Measurements from ENCODE around the gene PKD2.

Gene PKD2

DNA sequence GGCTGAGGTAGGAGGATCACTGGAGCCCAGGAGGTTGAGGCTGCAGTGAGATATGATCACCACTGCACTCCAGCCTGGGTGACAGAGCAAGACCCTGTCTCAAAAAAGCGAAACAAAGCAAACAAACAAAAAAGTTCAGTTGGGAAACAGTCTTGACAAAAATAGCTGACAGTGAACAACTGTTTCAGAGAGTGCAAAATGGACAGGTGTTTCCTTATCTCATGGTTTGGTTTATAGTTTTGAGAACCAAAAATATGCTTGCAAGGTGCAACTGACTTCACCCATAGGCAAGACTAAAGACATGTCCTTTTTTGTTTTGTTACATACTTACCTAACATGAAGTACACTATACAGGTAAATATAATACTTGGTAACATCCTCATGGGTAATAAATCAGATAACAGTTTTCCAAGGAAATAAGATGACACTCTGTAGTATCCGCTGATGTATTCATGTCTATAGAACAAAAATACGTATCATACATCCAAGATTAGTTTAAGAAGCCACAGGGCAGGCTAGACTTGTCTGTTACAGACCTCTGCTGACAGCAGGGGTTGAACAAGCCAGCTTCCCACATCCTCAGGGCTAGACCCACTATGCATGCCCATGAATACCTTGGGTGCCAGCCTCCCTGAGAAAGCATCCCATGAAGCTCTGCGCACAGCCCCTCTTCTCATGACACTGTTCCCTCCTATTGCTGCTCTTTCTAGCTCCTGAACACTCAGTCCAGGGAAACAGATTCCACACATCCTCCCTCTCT is 91.7 kb downstream of the PKD2 start:
- Mint-ChIP-seq H3K27ac (no peak overlapping the region), H3K36me3 (ENCODE audit: low read depth) (no peaks in the 10 kb centered on the region), H3K9me3 (no peaks in the 10 kb centered on the region), H3K4me1 (no peaks in the 10 kb centered on the region), H3K4me3 (no peak overlapping the region), H3K27me3 (ENCODE audit: low read depth) (no peaks in the 10 kb centered on the region)
- TF ChIP-seq, protein P1, sequence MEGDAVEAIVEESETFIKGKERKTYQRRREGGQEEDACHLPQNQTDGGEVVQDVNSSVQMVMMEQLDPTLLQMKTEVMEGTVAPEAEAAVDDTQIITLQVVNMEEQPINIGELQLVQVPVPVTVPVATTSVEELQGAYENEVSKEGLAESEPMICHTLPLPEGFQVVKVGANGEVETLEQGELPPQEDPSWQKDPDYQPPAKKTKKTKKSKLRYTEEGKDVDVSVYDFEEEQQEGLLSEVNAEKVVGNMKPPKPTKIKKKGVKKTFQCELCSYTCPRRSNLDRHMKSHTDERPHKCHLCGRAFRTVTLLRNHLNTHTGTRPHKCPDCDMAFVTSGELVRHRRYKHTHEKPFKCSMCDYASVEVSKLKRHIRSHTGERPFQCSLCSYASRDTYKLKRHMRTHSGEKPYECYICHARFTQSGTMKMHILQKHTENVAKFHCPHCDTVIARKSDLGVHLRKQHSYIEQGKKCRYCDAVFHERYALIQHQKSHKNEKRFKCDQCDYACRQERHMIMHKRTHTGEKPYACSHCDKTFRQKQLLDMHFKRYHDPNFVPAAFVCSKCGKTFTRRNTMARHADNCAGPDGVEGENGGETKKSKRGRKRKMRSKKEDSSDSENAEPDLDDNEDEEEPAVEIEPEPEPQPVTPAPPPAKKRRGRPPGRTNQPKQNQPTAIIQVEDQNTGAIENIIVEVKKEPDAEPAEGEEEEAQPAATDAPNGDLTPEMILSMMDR (IDR thresholded peaks at IDR 0.05; ENCODE audit: unreplicated experiment in 3 of 3), result no peak

DNA sequence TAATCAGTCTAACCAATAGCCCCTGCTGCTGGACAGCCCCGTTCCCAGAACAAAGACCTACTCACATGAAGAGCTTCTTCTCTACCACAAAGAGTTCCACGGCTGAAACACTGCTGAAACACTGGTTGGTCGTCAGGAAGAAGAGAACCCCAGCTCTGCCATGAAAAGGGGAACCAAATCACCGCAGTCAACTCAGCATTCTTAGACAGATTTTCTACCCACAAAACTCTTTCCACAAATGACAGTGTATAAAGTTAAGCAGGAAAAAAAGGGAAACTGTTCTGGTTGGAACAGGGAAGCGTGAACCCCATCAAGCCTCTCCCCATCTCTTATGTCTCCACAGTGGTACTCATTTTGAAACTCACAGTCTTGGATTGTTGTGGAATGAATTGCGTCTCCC is 93.7 kb downstream of the PKD2 start:
- TF ChIP-seq, protein P1 (IDR thresholded peaks at IDR 0.05; ENCODE audit: unreplicated experiment in 3 of 3), result no peak
- no peaks in the 10 kb centered on the region for H3K9me3 Mint-ChIP-seq
- no peak overlapping the region for H3K27ac Mint-ChIP-seq
- H3K4me3 Mint-ChIP-seq, result no peak overlapping the region
- no peaks in the 10 kb centered on the region for H3K27me3 Mint-ChIP-seq (ENCODE audit: low read depth)
- no peaks in the 10 kb centered on the region for H3K36me3 Mint-ChIP-seq (ENCODE audit: low read depth)
- H3K4me1 Mint-ChIP-seq, result no peaks in the 10 kb centered on the region

DNA sequence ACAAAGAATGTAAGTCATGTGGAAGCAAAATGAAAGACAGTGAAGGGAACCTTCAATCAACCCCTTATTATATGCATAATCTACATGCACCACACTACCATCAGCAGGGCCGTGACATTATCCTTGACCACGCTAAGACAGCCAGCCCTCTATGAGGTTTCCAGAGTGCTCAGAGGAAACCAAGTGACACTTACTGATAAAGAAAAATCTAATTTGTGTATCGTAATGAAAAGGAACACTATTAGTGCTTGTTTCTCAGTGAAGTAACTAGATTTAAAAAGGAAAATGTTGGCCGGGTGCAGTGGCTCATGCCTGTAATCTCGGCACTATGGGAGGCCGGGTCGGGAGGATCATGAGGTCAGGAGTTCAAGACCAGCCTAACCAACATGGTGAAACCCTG is 94.6 kb downstream of the PKD2 start:
- TF ChIP-seq, protein P1 (IDR thresholded peaks at IDR 0.05; ENCODE audit: unreplicated experiment in 3 of 3), result no peak
- Mint-ChIP-seq H3K27me3 (ENCODE audit: low read depth) (no peaks in the 10 kb centered on the region), H3K4me3 (no peak overlapping the region), H3K4me1 (no peaks in the 10 kb centered on the region), H3K36me3 (ENCODE audit: low read depth) (no peaks in the 10 kb centered on the region), H3K27ac (no peak overlapping the region), H3K9me3 (no peaks in the 10 kb centered on the region)

DNA sequence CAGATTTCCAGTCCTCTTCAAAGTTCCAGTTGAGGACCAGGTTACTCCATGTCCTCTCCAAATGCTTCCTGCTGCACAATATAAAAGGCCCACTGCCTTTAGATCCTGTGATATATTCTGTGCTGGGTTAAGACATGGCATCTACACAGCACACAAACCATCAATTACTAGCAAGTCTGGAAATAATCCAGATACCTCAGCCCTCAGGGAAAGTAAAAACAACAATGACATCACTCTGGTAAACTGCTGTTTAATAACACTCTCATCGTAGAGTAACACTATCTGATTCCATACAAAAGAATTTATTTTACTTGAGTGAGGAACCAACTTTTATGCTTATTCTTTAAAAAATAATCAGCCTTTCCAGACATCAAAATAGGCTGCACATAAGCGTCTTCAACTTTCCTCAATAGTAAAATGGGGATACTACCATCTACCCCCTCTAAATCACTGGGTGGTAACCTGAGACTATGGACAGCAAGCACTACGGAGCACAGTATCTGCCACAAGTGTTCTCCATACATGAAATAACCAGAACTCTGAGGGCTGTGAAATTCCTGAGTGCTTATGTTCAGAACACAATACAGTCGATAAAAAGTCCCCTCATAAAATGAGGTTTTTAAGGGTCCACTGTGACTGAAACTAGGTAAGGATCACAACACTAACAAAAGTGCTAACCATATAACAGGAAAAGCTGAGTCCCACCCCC is 97.6 kb downstream of the PKD2 start:
- TF ChIP-seq, protein P1 (IDR thresholded peaks at IDR 0.05; ENCODE audit: unreplicated experiment in 3 of 3), result no peak
- H3K27me3 Mint-ChIP-seq (ENCODE audit: low read depth), result no peaks in the 10 kb centered on the region
- H3K4me3 Mint-ChIP-seq, result no peak overlapping the region
- no peaks in the 10 kb centered on the region for H3K4me1 Mint-ChIP-seq
- H3K27ac Mint-ChIP-seq, result no peak overlapping the region
- H3K36me3 Mint-ChIP-seq (ENCODE audit: low read depth), result no peaks in the 10 kb centered on the region
- H3K9me3 Mint-ChIP-seq, result no peaks in the 10 kb centered on the region

DNA sequence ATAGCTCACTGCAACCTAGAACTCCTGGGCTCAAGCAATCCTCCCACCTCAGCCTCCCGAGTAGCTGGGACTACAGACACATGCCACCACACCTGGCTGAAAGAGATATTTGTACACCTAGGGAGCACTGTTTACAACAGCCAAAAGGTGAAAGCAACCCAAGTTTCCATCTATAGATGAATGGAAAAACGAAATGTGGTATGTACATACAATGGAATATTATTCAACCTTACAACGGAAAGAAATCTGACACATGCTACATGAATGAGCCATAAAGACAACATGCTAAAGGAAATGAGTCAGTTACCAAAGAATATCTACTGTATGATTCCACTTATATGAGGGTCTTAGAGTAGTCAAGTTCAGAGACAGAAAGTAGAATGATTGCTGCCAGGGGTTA is 98.8 kb downstream of the PKD2 start:
- no peaks in the 10 kb centered on the region for H3K9me3 Mint-ChIP-seq
- H3K4me3 Mint-ChIP-seq, result no peak overlapping the region
- TF ChIP-seq, protein P1 (IDR thresholded peaks at IDR 0.05; ENCODE audit: unreplicated experiment in 3 of 3), result no peak
- no peaks in the 10 kb centered on the region for H3K36me3 Mint-ChIP-seq (ENCODE audit: low read depth)
- no peaks in the 10 kb centered on the region for H3K4me1 Mint-ChIP-seq
- no peak overlapping the region for H3K27ac Mint-ChIP-seq
- H3K27me3 Mint-ChIP-seq (ENCODE audit: low read depth), result no peaks in the 10 kb centered on the region
